GM21737 (cell line): ENCODE data around the gene EYS.

ENCODE experiments used
- ATAC-seq: cut with Tn5 transposase; IDR thresholded peaks from one replicate; pipeline ENCODE4 v1.9.1; 2021; ENCODE audit warnings: mild to moderate bottlenecking, moderate library complexity; ENCODE audit not compliant: unreplicated experiment

EYS gene

GRCh38 chr6:64987066-64987465 is 720.0 kb downstream of the EYS start:
- no peak for ATAC-seq

- ATAC-seq = no peak
These were observed 721.3 kb downstream of the EYS start for GRCh38 chr6:64985726-64986125.

GRCh38 chr6:64984948-64985347 is 722.1 kb downstream of the EYS start:
- ATAC-seq = no peak

- no peak for ATAC-seq
These were observed 723.9 kb downstream of the EYS start for GRCh38 chr6:64983089-64983488.

GRCh38 chr6:64973142-64973541 is 733.9 kb downstream of the EYS start:
- ATAC-seq = no peak

GRCh38 chr6:64969139-64969538 is 737.9 kb downstream of the EYS start:
- no peak for ATAC-seq

- ATAC-seq = no peak
These were observed 751.6 kb downstream of the EYS start for GRCh38 chr6:64955435-64955848.

- no peak for ATAC-seq
These were observed 757.8 kb downstream of the EYS start for GRCh38 chr6:64949257-64949656.

- ATAC-seq = no peak
These were observed 758.8 kb downstream of the EYS start for GRCh38 chr6:64948261-64948660.

- no peak for ATAC-seq
These were observed 761.6 kb downstream of the EYS start for GRCh38 chr6:64945450-64945849.

GRCh38 chr6:64932486-64932885 is 774.5 kb downstream of the EYS start:
- no peak for ATAC-seq

- ATAC-seq = no peak
These were observed 776.3 kb downstream of the EYS start for GRCh38 chr6:64930681-64931080.

- ATAC-seq = no peak
These were observed 781.0 kb downstream of the EYS start for GRCh38 chr6:64926051-64926450.

GRCh38 chr6:64920257-64920656 is 786.8 kb downstream of the EYS start:
- no peak for ATAC-seq

- no peak for ATAC-seq
These were observed 792.9 kb downstream of the EYS start for GRCh38 chr6:64914124-64914523.

GRCh38 chr6:64912966-64913365 is 794.1 kb downstream of the EYS start:
- ATAC-seq = no peak

GRCh38 chr6:64908104-64908503 is 798.9 kb downstream of the EYS start:
- ATAC-seq = no peak

GRCh38 chr6:64904616-64905015 is 802.4 kb downstream of the EYS start:
- ATAC-seq = no peak

GRCh38 chr6:64902596-64902995 is 804.4 kb downstream of the EYS start:
- no peak for ATAC-seq

- no peak for ATAC-seq
These were observed 810.1 kb downstream of the EYS start for GRCh38 chr6:64896939-64897338.

GRCh38 chr6:64895945-64896344 is 811.1 kb downstream of the EYS start:
- ATAC-seq = no peak

- no peak for ATAC-seq
These were observed 816.4 kb downstream of the EYS start for GRCh38 chr6:64890609-64891008.

- no peak for ATAC-seq
These were observed 817.9 kb downstream of the EYS start for GRCh38 chr6:64889144-64889543.

GRCh38 chr6:64874776-64875175 is 832.2 kb downstream of the EYS start:
- ATAC-seq = no peak
